GM12878 (cell line): ENCODE results near the gene GBX1.

Experiments used
- EP300 ChIP-seq, 2 experiments: fragments of 150-350 bp in 1 of 2; IDR thresholded peaks; 2 replicates each; pipeline ENCODE4 v1.6.1; 2011 to 2012; ENCODE audit warnings: low read depth in 2 of 2, low read length in 2 of 2, borderline replicate concordance in 1 of 2, improper control_type of control experiment in 1 of 2, inconsistent platforms in 1 of 2; ENCODE audit not compliant: control insufficient read depth in 1 of 2
- TF ChIP-seq, protein P1 (sequence below): IDR thresholded peaks from 2 replicates; pipeline ENCODE4 v1.6.1; 2012; ENCODE audit warnings: low read depth, low read length, improper control_type of control experiment
- TF ChIP-seq, protein P2 (sequence below), 3 experiments: IDR thresholded peaks in 2 of 3; conservative IDR thresholded peaks in 1 of 3; 2 replicates each; pipeline ENCODE4 v1.5.1; 2011; ENCODE audit warnings: low read depth in 3 of 3, low read length in 3 of 3, mild to moderate bottlenecking in 3 of 3, control low read depth in 2 of 3, moderate library complexity in 2 of 3, inconsistent platforms in 1 of 3, mixed read lengths in 1 of 3; ENCODE audit not compliant: control insufficient read depth in 2 of 3, insufficient read depth in 1 of 3; ENCODE audit errors: extremely low read depth in 1 of 3
- TF ChIP-seq, protein P3 (sequence below): IDR thresholded peaks from 2 replicates; pipeline ENCODE4 v1.6.1; 2011; ENCODE audit warnings: low read depth, low read length, improper control_type of control experiment, borderline replicate concordance
- TF ChIP-seq, protein P4 (sequence below): fragments of 450-650 bp; formaldehyde crosslinking; IDR thresholded peaks from 2 replicates; pipeline ENCODE4 v1.4.0; 2022; ENCODE audit warnings: mild to moderate bottlenecking, moderate library complexity

DNA sequence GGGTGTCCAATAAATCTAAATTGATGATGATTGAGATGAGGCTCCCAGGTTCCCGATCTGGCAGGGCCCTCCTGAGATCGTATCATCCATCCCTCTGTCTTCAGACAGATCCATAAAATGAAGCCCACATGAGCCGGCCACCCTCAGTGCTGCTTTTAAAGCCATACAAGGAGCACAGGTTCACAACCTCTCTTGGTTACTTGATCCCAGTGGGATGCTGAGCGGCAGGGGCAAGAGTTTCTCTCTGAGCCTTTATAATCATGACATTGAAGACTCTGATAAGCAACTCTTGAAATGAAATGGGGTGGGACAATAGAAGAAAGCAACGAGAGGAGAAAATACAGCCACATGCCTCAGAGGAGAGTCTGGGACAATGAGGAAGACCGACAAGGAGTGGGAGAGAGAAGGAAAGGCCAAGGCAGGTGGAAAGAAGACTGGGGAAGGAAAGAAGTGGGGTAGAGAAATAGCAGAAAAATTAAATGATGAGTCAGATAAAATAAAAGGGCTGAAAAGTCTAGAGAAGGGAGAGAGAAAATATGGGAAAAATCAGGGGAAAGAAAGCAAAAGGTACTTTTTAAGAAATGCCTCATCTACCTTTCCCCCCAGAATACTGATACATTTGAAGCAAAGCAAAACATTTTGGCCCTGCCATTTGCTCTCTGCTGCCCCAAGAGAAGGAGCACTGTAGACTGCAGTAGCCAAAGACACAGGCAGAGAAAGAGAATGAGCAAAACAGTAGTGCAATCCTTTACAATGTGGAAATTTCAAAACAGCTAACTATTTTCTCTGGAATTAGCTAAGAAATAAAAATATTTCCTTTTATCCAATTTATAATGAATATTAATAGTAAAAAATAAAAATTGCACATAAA is 14.6 kb downstream of the GBX1 start:
- TF ChIP-seq, protein P1, sequence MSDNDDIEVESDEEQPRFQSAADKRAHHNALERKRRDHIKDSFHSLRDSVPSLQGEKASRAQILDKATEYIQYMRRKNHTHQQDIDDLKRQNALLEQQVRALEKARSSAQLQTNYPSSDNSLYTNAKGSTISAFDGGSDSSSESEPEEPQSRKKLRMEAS = no peak
- TF ChIP-seq, protein P2, sequence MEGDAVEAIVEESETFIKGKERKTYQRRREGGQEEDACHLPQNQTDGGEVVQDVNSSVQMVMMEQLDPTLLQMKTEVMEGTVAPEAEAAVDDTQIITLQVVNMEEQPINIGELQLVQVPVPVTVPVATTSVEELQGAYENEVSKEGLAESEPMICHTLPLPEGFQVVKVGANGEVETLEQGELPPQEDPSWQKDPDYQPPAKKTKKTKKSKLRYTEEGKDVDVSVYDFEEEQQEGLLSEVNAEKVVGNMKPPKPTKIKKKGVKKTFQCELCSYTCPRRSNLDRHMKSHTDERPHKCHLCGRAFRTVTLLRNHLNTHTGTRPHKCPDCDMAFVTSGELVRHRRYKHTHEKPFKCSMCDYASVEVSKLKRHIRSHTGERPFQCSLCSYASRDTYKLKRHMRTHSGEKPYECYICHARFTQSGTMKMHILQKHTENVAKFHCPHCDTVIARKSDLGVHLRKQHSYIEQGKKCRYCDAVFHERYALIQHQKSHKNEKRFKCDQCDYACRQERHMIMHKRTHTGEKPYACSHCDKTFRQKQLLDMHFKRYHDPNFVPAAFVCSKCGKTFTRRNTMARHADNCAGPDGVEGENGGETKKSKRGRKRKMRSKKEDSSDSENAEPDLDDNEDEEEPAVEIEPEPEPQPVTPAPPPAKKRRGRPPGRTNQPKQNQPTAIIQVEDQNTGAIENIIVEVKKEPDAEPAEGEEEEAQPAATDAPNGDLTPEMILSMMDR (IDR thresholded peaks at IDR 0.05 in 2 of 3, conservative IDR thresholded peaks at IDR 0.05 in 1 of 3; ENCODE audit: control insufficient read depth in 2 of 3, extremely low read depth in 1 of 3, insufficient read depth in 1 of 3, low read depth in 3 of 3, low read length in 3 of 3) = no peak
- no peak for TF ChIP-seq EP300 (IDR thresholded peaks at IDR 0.05; ENCODE audit: borderline replicate concordance in 1 of 2, control insufficient read depth in 1 of 2, low read depth in 2 of 2, low read length in 2 of 2)
- TF ChIP-seq, protein P3, sequence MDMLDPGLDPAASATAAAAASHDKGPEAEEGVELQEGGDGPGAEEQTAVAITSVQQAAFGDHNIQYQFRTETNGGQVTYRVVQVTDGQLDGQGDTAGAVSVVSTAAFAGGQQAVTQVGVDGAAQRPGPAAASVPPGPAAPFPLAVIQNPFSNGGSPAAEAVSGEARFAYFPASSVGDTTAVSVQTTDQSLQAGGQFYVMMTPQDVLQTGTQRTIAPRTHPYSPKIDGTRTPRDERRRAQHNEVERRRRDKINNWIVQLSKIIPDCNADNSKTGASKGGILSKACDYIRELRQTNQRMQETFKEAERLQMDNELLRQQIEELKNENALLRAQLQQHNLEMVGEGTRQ = no peak
- TF ChIP-seq, protein P4, sequence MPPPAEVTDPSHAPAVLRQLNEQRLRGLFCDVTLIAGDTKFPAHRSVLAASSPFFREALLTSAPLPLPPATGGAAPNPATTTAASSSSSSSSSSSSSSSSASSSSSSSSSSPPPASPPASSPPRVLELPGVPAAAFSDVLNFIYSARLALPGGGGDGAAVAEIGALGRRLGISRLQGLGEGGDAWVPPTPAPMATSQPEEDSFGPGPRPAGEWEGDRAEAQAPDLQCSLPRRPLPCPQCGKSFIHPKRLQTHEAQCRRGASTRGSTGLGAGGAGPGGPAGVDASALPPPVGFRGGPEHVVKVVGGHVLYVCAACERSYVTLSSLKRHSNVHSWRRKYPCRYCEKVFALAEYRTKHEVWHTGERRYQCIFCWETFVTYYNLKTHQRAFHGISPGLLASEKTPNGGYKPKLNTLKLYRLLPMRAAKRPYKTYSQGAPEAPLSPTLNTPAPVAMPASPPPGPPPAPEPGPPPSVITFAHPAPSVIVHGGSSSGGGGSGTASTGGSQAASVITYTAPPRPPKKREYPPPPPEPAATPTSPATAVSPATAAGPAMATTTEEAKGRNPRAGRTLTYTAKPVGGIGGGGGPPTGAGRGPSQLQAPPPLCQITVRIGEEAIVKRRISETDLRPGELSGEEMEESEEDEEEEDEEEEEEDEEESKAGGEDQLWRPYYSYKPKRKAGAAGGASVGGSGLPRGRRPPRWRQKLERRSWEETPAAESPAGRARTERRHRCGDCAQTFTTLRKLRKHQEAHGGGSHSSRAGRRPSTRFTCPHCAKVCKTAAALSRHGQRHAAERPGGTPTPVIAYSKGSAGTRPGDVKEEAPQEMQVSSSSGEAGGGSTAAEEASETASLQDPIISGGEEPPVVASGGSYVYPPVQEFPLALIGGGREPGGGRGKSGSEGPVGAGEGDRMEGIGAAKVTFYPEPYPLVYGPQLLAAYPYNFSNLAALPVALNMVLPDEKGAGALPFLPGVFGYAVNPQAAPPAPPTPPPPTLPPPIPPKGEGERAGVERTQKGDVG (CRISPR knock-in tag) = no peak
